Neuronal stem cell (in vitro differentiated cells): Measurements from ENCODE around the gene ACACA.

Experiments used
- DNase-seq: peaks from one replicate; pipeline ENCODE4 v3.0.0-alpha.2; 2013; ENCODE audit warnings: low spot score
- H2AFZ ChIP-seq: one replicate; pipeline ENCODE4 v1.6.1; 2013; ENCODE audit warnings: mild to moderate bottlenecking, low read length, inconsistent platforms
- H2AK5ac ChIP-seq: 2 replicates; pipeline ENCODE4 v1.6.1; 2013; ENCODE audit warnings: low read depth, mild to moderate bottlenecking, inconsistent platforms, low read length, moderate library complexity, mixed read lengths
- H2BK120ac ChIP-seq: 2 replicates; pipeline ENCODE4 v1.6.1; 2013; ENCODE audit warnings: low read depth, mild to moderate bottlenecking, inconsistent platforms, low read length, moderate library complexity, mixed read lengths
- H2BK12ac ChIP-seq: one replicate; pipeline ENCODE4 v1.6.1; 2013; ENCODE audit warnings: low read length, inconsistent platforms
- H2BK15ac ChIP-seq: 2 replicates; pipeline ENCODE4 v1.6.1; 2013; ENCODE audit warnings: mild to moderate bottlenecking, low read length, inconsistent platforms, mixed read lengths
- H2BK5ac ChIP-seq: one replicate; pipeline ENCODE4 v1.6.1; 2013; ENCODE audit warnings: inconsistent platforms, mild to moderate bottlenecking, low read length, moderate library complexity
- H3K14ac ChIP-seq: one replicate; pipeline ENCODE4 v1.6.1; 2013; ENCODE audit warnings: low read length, inconsistent platforms
- H3K18ac ChIP-seq: 2 replicates; pipeline ENCODE4 v1.6.1; 2013; ENCODE audit warnings: low read length, inconsistent platforms
- H3K23ac ChIP-seq: 2 replicates; pipeline ENCODE4 v1.6.1; 2013; ENCODE audit warnings: low read depth, mild to moderate bottlenecking, mixed read lengths, low read length, inconsistent platforms; ENCODE audit not compliant: poor library complexity
- H3K27ac ChIP-seq: replicated peaks from 3 replicates; pipeline ENCODE4 v1.5.1; 2013; ENCODE audit warnings: low read length, inconsistent platforms
- H3K27me3 ChIP-seq, 3 experiments: 2 replicates each; pipeline ENCODE4 v1.6.1; 2013; ENCODE audit warnings: low read length in 3 of 3, mild to moderate bottlenecking in 2 of 3, inconsistent platforms in 1 of 3, low read depth in 1 of 3, mixed read lengths in 1 of 3, moderate library complexity in 1 of 3; ENCODE audit not compliant: control insufficient read depth in 3 of 3, insufficient read depth in 3 of 3
- H3K36me3 ChIP-seq, 2 donors: replicated peaks in 1 of 2; 2 replicates each; pipeline ENCODE4 v1.6.1; 2013; ENCODE audit warnings: low read length in 2 of 2; ENCODE audit not compliant: control insufficient read depth in 2 of 2, insufficient read depth in 2 of 2
- H3K4ac ChIP-seq: 2 replicates; pipeline ENCODE4 v1.6.1; 2013; ENCODE audit warnings: inconsistent platforms, mild to moderate bottlenecking, low read length, moderate library complexity
- H3K4me1 ChIP-seq, 2 donors: 1 replicate in 1 of 2; 2 replicates in 1 of 2; pipeline ENCODE4 v1.6.1; 2013; ENCODE audit warnings: low read length in 2 of 2, low read depth in 1 of 2; ENCODE audit not compliant: control insufficient read depth in 2 of 2, insufficient read depth in 1 of 2
- H3K4me2 ChIP-seq: one replicate; pipeline ENCODE4 v1.6.1; 2013; ENCODE audit warnings: mild to moderate bottlenecking, low read length, inconsistent platforms; ENCODE audit not compliant: insufficient read depth, poor library complexity, severe bottlenecking
- H3K4me3 ChIP-seq, 2 donors: 2 replicates each; pipeline ENCODE4 v1.5.1; 2013; ENCODE audit warnings: low read length in 2 of 2, mild to moderate bottlenecking in 2 of 2, inconsistent platforms in 1 of 2, moderate library complexity in 1 of 2
- H3K79me1 ChIP-seq: one replicate; pipeline ENCODE4 v1.6.1; 2013; ENCODE audit warnings: low read depth, mild to moderate bottlenecking, inconsistent platforms, low read length, moderate library complexity
- H3K9ac ChIP-seq: one replicate; pipeline ENCODE4 v1.6.1; 2013; ENCODE audit warnings: mild to moderate bottlenecking, low read depth, low read length, inconsistent platforms; ENCODE audit not compliant: poor library complexity
- H3K9me3 ChIP-seq, 2 donors: replicated peaks in 1 of 2; 2 replicates each; pipeline versions ENCODE3 to v1.6.1; 2013; ENCODE audit warnings: low read length in 2 of 2, mild to moderate bottlenecking in 2 of 2, inconsistent platforms in 1 of 2, low read depth in 1 of 2, mixed read lengths in 1 of 2, moderate library complexity in 1 of 2; ENCODE audit not compliant: control insufficient read depth in 2 of 2, insufficient read depth in 1 of 2
- H4K8ac ChIP-seq: one replicate; pipeline ENCODE4 v1.6.1; 2013; ENCODE audit warnings: low read depth, mild to moderate bottlenecking, inconsistent platforms, low read length, moderate library complexity
- H4K91ac ChIP-seq: one replicate; pipeline ENCODE4 v1.6.1; 2013; ENCODE audit warnings: low read length, low read depth, mild to moderate bottlenecking, inconsistent platforms; ENCODE audit not compliant: poor library complexity
- WGBS, 2 donors: extraction: QIAGEN DNeasy Blood & Tissue Kit; methylation state at CpG; one replicate each; pipeline ENCODE4 v1.1.7; 2013; ENCODE audit warnings: missing lambda C conversion rate in 2 of 2, mixed read lengths in 1 of 2; ENCODE audit not compliant: insufficient read length in 2 of 2, insufficient replicate concordance in 1 of 2; ENCODE audit errors: extremely low coverage in 2 of 2; 5-methylcytosine and 5-hydroxymethylcytosine counted together

Gene ACACA

DNA sequence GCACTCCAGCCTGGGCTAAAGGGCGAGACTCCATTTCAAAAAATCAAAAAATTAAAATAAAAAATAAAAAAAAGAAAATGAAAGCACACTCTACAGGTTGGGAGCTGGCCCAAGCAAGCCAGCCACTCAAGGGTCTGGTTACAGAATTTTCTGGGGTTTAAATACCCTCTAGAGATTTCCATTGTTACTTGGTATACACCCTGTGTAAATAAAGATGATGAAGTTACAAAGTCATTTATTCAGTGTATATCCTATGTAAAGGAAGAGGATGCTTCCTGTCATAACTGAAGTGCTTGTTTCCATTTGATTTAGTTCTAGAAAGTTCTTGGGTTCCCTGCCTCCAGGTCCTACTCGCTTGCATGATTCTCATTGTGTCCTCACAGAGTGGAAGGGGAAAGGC, 110.7 kb downstream of the ACACA start:
- no peak overlapping the region for H3K4ac ChIP-seq
- H3K36me3 ChIP-seq: no peaks in the 10 kb centered on the region
- H3K27me3 ChIP-seq: no peaks in the 10 kb centered on the region
- H2BK15ac ChIP-seq: no peak overlapping the region
- DNase-seq: no peak
- no peak overlapping the region for H3K9ac ChIP-seq
- no peak overlapping the region for H2AFZ ChIP-seq
- H4K91ac ChIP-seq: no peak overlapping the region
- H2BK5ac ChIP-seq: no peak overlapping the region
- no peak overlapping the region for H3K14ac ChIP-seq
- no CpG with 5 or more reads among the region's 2 CpGs for WGBS, 2 donors
- H3K4me1 ChIP-seq: peaks cover 21 to 22% of the 10 kb centered on the region in 2 donors
- no peak overlapping the region for H3K27ac ChIP-seq
- H2BK120ac ChIP-seq: no peak overlapping the region
- no peak overlapping the region for H3K23ac ChIP-seq
- no peak overlapping the region for H2AK5ac ChIP-seq
- no peak overlapping the region for H3K4me2 ChIP-seq
- H4K8ac ChIP-seq: no peak overlapping the region
- no peak overlapping the region for H3K18ac ChIP-seq
- H2BK12ac ChIP-seq: no peak overlapping the region
- H3K79me1 ChIP-seq: no peaks in the 10 kb centered on the region
- no peak overlapping the region for H3K4me3 ChIP-seq
- no peaks in the 10 kb centered on the region for H3K9me3 ChIP-seq

DNA sequence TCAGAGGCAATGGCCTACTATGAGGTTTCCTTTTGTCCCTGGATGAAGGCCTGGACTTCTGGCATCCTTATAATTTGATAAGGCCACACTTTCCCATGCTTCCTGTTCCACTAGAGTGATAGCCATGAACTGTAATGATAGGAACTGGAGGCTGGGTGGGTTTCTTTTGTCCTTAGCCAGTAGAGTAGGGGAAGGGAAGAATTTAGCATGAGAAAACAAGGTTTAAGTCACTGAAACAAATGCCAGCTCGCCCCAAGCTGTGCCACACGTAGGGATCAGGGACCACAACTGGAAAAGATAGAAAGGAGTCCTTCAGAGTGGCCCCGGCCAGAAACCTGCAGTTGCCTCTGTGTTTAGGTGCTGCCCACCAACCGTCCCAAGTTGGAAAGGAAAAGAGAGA, 111.7 kb downstream of the ACACA start:
- Histone ChIP-seq H2BK120ac (no peak overlapping the region), H3K4me1 (peaks cover 14 to 17% of the 10 kb centered on the region in 2 donors), H3K27me3 (no peaks in the 10 kb centered on the region), H3K4me3 (no peak overlapping the region), H4K91ac (no peak overlapping the region), H3K23ac (no peak overlapping the region), H3K4me2 (no peak overlapping the region), H3K14ac (no peak overlapping the region), H3K4ac (no peak overlapping the region), H2BK12ac (no peak overlapping the region), H2AFZ (no peak overlapping the region), H2BK5ac (no peak overlapping the region), H2AK5ac (no peak overlapping the region), H3K27ac (no peak overlapping the region), H3K79me1 (no peaks in the 10 kb centered on the region), H3K18ac (no peak overlapping the region), H4K8ac (no peak overlapping the region), H3K9me3 (no peaks in the 10 kb centered on the region), H3K36me3 (no peaks in the 10 kb centered on the region), H2BK15ac (no peak overlapping the region), H3K9ac (no peak overlapping the region)
- no peak for DNase-seq
- no CpG with 5 or more reads among the region's 4 CpGs for WGBS, 2 donors

DNA sequence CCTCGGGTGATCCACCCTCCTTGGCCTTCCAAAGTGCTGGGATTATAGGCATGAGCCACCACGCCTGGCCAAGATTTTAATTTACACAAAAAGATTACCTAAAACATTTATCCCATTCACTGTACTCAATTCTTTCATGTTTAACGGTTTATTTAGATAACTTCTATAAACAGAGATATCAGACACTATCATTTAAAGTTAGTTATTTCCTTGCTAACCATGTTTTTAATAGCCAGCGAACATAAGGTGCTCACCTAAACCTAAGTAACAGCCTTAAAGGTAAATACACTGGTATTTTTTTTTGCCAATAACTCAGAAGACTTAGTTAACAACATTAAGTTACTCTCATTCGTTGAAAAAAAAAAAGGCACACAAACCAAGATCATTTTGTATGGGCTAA, 112.9 kb downstream of the ACACA start:
- no peak overlapping the region for H3K23ac ChIP-seq
- H4K91ac ChIP-seq: no peak overlapping the region
- H4K8ac ChIP-seq: no peak overlapping the region
- H3K27me3 ChIP-seq: no peaks in the 10 kb centered on the region
- H2BK12ac ChIP-seq: no peak overlapping the region
- no peak overlapping the region for H2AFZ ChIP-seq
- no peak overlapping the region for H3K27ac ChIP-seq
- H3K9ac ChIP-seq: no peak overlapping the region
- H2BK5ac ChIP-seq: no peak overlapping the region
- H3K9me3 ChIP-seq: no peaks in the 10 kb centered on the region
- H3K4me2 ChIP-seq: no peak overlapping the region
- peaks cover 3 to 13% of the 10 kb centered on the region in 2 donors for H3K4me1 ChIP-seq
- no CpG with 5 or more reads among the region's 5 CpGs for WGBS, 2 donors
- H3K4me3 ChIP-seq: no peak overlapping the region
- no peaks in the 10 kb centered on the region for H3K79me1 ChIP-seq
- H3K36me3 ChIP-seq: peaks cover 2 to 6% of the 10 kb centered on the region in 2 donors
- no peak overlapping the region for H3K18ac ChIP-seq
- no peak overlapping the region for H2AK5ac ChIP-seq
- DNase-seq: no peak
- H2BK15ac ChIP-seq: no peak overlapping the region
- no peak overlapping the region for H3K4ac ChIP-seq
- H3K14ac ChIP-seq: no peak overlapping the region
- H2BK120ac ChIP-seq: no peak overlapping the region

DNA sequence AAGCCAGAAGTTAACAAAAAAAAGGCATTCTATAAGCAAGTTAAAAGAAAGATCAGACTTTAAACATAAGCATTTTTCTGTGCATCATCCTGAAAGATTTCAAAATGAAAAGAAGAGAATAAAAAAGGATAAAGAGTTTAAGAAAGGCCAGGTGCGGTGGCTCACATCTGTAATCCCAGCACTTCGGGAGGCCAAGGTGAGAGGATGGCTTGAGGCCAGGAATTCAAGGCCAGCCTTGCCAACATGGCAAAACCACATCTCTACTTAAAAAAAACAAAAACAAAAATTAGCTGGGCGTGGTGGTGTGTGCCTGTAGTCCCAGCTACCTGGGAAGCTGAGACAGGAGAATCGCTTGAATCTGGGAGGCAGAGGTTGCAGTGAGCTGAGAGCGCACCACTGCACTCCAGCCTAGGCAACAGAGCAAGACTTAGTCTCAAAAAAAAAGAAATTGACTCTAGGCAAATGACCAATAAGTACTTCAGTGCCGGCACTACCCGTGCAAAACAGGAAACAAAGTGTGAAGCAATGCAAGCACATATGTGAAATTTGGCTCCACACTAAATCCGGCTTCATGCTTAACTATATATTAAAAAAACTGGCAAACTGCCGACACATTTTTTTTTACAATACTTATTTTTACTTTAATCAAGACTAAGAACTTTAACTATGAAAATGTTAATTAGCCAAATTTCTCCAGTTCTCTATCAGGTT, 114.1 kb downstream of the ACACA start:
- WGBS, 2 donors: no CpG with 5 or more reads among the region's 9 CpGs
- H3K4me1 ChIP-seq: peaks cover 0 to 7% of the 10 kb centered on the region in 2 donors
- no peak overlapping the region for H3K9ac ChIP-seq
- no peak overlapping the region for H3K27ac ChIP-seq
- H2BK15ac ChIP-seq: no peak overlapping the region
- no peak overlapping the region for H3K23ac ChIP-seq
- no peak overlapping the region for H3K4me2 ChIP-seq
- H3K4me3 ChIP-seq: no peak overlapping the region
- no peaks in the 10 kb centered on the region for H3K9me3 ChIP-seq
- no peak overlapping the region for H2BK120ac ChIP-seq
- H2BK12ac ChIP-seq: no peak overlapping the region
- H3K36me3 ChIP-seq: peaks cover 4 to 9% of the 10 kb centered on the region in 2 donors
- no peak overlapping the region for H3K18ac ChIP-seq
- H2AK5ac ChIP-seq: no peak overlapping the region
- H3K79me1 ChIP-seq: peaks cover 2% of the 10 kb centered on the region
- DNase-seq: no peak
- no peak overlapping the region for H2AFZ ChIP-seq
- no peak overlapping the region for H2BK5ac ChIP-seq
- H3K14ac ChIP-seq: no peak overlapping the region
- no peak overlapping the region for H4K91ac ChIP-seq
- H4K8ac ChIP-seq: no peak overlapping the region
- no peak overlapping the region for H3K4ac ChIP-seq
- H3K27me3 ChIP-seq: no peaks in the 10 kb centered on the region
